GM21825 (cell line): ENCODE results near the gene CTLA4.
A peak's percentile ranks its signal among the peaks of the same experiment; 100 is the strongest.

Source experiments
- ATAC-seq: cut with Tn5 transposase; IDR thresholded peaks from one replicate; pipeline ENCODE4 v1.9.1; 2021; ENCODE audit warnings: mild to moderate bottlenecking, moderate library complexity; ENCODE audit not compliant: unreplicated experiment

The CTLA4 gene

GRCh38 chr2:203867561-203868200, at the start of gene CTLA4:
Gene CTLA4 (plus strand): TSS chr2:203867771. CDS start chr2:203867943, 172 bp downstream.
- no peak for ATAC-seq

GRCh38 chr2:203818656-203819055, 48.9 kb upstream of the CTLA4 start:
- ATAC-seq: no peak

GRCh38 chr2:203819434-203820133, 48.0 kb upstream of the CTLA4 start:
- ATAC-seq: no peak

- peak; percentile 88 for ATAC-seq
These were observed 46.6 kb upstream of the CTLA4 start for GRCh38 chr2:203820969-203821368.

GRCh38 chr2:203822240-203822639, 45.3 kb upstream of the CTLA4 start:
- no peak for ATAC-seq

- no peak for ATAC-seq
These were observed 44.4 kb upstream of the CTLA4 start for GRCh38 chr2:203823173-203823572.

GRCh38 chr2:203824057-203824456, 43.5 kb upstream of the CTLA4 start:
- ATAC-seq: no peak

- no peak for ATAC-seq
These were observed 43.0 kb upstream of the CTLA4 start for GRCh38 chr2:203824603-203825002.

GRCh38 chr2:203826704-203827103, 40.9 kb upstream of the CTLA4 start:
- no peak for ATAC-seq

GRCh38 chr2:203830304-203831055, 37.1 kb upstream of the CTLA4 start:
- no peak for ATAC-seq

GRCh38 chr2:203835420-203835819, 32.2 kb upstream of the CTLA4 start:
- no peak for ATAC-seq

GRCh38 chr2:203835892-203836800, 31.4 kb upstream of the CTLA4 start:
- no peak for ATAC-seq

- ATAC-seq: no peak
These were observed 26.8 kb upstream of the CTLA4 start for GRCh38 chr2:203840655-203841205.

- no peak for ATAC-seq
These were observed 25.9 kb upstream of the CTLA4 start for GRCh38 chr2:203841654-203842053.

GRCh38 chr2:203842373-203842772, 25.2 kb upstream of the CTLA4 start:
- no peak for ATAC-seq

GRCh38 chr2:203846490-203847105, 21.0 kb upstream of the CTLA4 start:
- no peak for ATAC-seq

- ATAC-seq: no peak
These were observed 18.6 kb upstream of the CTLA4 start for GRCh38 chr2:203849010-203849409.

GRCh38 chr2:203852760-203853159, 14.8 kb upstream of the CTLA4 start:
- no peak for ATAC-seq

GRCh38 chr2:203853271-203853670, 14.3 kb upstream of the CTLA4 start:
- ATAC-seq: no peak

GRCh38 chr2:203853722-203854121, 13.8 kb upstream of the CTLA4 start:
- ATAC-seq: no peak
